ENCODE data around the gene NCAM2.

DNA sequence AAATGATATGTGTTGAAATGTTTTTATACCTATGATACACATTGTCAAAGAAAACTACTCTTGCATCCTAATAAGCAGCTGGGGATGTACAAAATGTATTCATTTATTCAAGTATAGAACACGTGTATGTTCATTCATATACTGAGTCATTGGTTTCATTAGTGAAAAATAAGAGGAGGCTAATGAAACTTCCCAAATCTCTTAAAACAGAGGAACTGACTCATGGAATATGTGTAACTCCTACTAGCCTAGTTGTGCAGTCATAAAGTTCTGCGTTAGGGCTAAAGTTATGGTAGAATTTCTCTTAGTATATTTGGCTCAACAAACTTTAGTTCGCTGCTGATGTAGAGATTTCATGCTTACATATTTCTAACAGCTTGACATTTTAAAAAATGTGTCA is 441.6 kb downstream of the NCAM2 start:
- TF ChIP-seq, protein P1, sequence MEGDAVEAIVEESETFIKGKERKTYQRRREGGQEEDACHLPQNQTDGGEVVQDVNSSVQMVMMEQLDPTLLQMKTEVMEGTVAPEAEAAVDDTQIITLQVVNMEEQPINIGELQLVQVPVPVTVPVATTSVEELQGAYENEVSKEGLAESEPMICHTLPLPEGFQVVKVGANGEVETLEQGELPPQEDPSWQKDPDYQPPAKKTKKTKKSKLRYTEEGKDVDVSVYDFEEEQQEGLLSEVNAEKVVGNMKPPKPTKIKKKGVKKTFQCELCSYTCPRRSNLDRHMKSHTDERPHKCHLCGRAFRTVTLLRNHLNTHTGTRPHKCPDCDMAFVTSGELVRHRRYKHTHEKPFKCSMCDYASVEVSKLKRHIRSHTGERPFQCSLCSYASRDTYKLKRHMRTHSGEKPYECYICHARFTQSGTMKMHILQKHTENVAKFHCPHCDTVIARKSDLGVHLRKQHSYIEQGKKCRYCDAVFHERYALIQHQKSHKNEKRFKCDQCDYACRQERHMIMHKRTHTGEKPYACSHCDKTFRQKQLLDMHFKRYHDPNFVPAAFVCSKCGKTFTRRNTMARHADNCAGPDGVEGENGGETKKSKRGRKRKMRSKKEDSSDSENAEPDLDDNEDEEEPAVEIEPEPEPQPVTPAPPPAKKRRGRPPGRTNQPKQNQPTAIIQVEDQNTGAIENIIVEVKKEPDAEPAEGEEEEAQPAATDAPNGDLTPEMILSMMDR (IDR thresholded peaks at IDR 0.05), result no peak
- no peak for TF ChIP-seq POLR2A (IDR thresholded peaks at IDR 0.05)

Measured in heart left ventricle (tissue), 13 donors.